NCI-H2227 (cell line): ENCODE data around the gene WDFY3.
"Not testable (repeated sequence)": the region's sequence is repeated elsewhere in the genome, so short reads cannot be mapped to it uniquely, and the experiment has no call there.

Experiments used
- DNase-seq: peaks from one replicate; lab custom pipeline; 2025; ENCODE audit not compliant: unreplicated experiment; lab: John Stamatoyannopoulos, UW

The WDFY3 gene

GRCh38 chr4:84678976-84679744 lies 287.3 kb downstream of the WDFY3 start:
- DNase-seq: no peak

GRCh38 chr4:84677995-84678394 lies 288.5 kb downstream of the WDFY3 start:
- no peak for DNase-seq

- no peak for DNase-seq
Observed at GRCh38 chr4:84677093-84677492, 289.4 kb downstream of the WDFY3 start.

GRCh38 chr4:84673475-84674240 lies 292.8 kb downstream of the WDFY3 start:
- DNase-seq: no peak

- no peak for DNase-seq
Observed at GRCh38 chr4:84672177-84672576, 294.3 kb downstream of the WDFY3 start.

- no peak for DNase-seq
Observed at GRCh38 chr4:84669201-84669600, 297.3 kb downstream of the WDFY3 start.

GRCh38 chr4:84666439-84666838 lies 300.1 kb downstream of the WDFY3 start:
- DNase-seq: no peak

- not testable (repeated sequence) for DNase-seq
Observed at GRCh38 chr4:84664767-84665166, 301.7 kb downstream of the WDFY3 start.

- DNase-seq: no peak
Observed at GRCh38 chr4:84661191-84661939, 305.1 kb downstream of the WDFY3 start.

- DNase-seq: no peak
Observed at GRCh38 chr4:84660606-84661005, 305.9 kb downstream of the WDFY3 start.

- DNase-seq: no peak
Observed at GRCh38 chr4:84652478-84652877, 314.0 kb downstream of the WDFY3 start.

GRCh38 chr4:84651499-84651898 lies 315.0 kb downstream of the WDFY3 start:
- no peak for DNase-seq

GRCh38 chr4:84648863-84649647 lies 317.4 kb downstream of the WDFY3 start:
- no peak for DNase-seq

- no peak for DNase-seq
Observed at GRCh38 chr4:84648178-84648577, 318.3 kb downstream of the WDFY3 start.

- DNase-seq: peak; percentile 3
Observed at GRCh38 chr4:84647312-84647884, 319.1 kb downstream of the WDFY3 start.

- no peak for DNase-seq
Observed at GRCh38 chr4:84644087-84644486, 322.4 kb downstream of the WDFY3 start.

- DNase-seq: no peak
Observed at GRCh38 chr4:84639145-84639544, 327.3 kb downstream of the WDFY3 start.

GRCh38 chr4:84638092-84638491 lies 328.4 kb downstream of the WDFY3 start:
- DNase-seq: no peak

GRCh38 chr4:84634961-84635360 lies 331.5 kb downstream of the WDFY3 start:
- DNase-seq: no peak

GRCh38 chr4:84632092-84632491 lies 334.4 kb downstream of the WDFY3 start:
- DNase-seq: no peak

GRCh38 chr4:84631573-84631972 lies 334.9 kb downstream of the WDFY3 start:
- DNase-seq: no peak
